DOHH2 (cell line): ENCODE results near the gene CIT.

Source experiments
- CTCF ChIP-seq: fragments of 200-600 bp; sonication (generic); IDR thresholded peaks from one replicate; pipeline ENCODE4 v1.5.1; 2014; ENCODE audit warnings: antibody characterized with exemption, mild to moderate bottlenecking, low read depth, low read length; ENCODE audit not compliant: poor library complexity, severe bottlenecking
- EZH2phosphoT487 ChIP-seq: fragments of 200-600 bp; sonication (generic); IDR thresholded peaks from 2 replicates; pipeline ENCODE4 v1.6.1; 2017; ENCODE audit warnings: borderline replicate concordance, mild to moderate bottlenecking, antibody characterized with exemption, low read length, moderate library complexity, mixed read lengths

DNA sequence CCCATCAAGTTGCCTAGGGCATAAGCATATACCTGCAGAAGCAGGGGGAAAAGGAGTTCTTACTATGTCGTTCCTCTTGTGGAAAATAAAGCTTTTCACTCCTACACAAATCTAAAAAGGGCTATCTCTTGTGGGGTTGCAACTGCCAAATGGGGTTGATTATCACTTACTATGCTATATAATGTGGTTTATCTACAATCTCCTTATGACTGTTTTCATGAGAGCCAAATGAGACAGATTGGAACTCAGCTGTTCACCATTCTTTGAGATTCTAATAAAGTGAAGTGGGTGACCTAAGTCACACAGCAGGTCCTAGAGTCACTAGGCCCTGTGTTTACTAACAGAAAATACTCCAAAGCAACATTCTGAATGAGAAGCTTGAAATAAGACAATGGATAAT is 47.7 kb downstream of the CIT start:
- no peak for TF ChIP-seq CTCF
- no peak for TF ChIP-seq EZH2phosphoT487
